Measurements from ENCODE around the gene SSH2. TPM values are rescaled to one million over a fixed set of nuclear protein-coding genes. Genes with fewer than 3 reads are reported as not detected.

The SSH2 gene
- total RNA-seq, 1 donor from 2014 or later = 10.7 TPM

GRCh38 chr17:29840884-29841283, 89.1 kb downstream of the SSH2 start:
- peak in 1 of 2 donors; percentile 66 for DNase-seq (ENCODE audit: low read depth in 2 of 2)

GRCh38 chr17:29839656-29840055, 90.4 kb downstream of the SSH2 start:
- DNase-seq (ENCODE audit: low read depth in 2 of 2) = no peak

GRCh38 chr17:29838961-29839360, 91.1 kb downstream of the SSH2 start:
- peak in 1 of 2 donors; percentile 16 for DNase-seq (ENCODE audit: low read depth in 2 of 2)

- no peak for DNase-seq (ENCODE audit: low read depth in 2 of 2)
Measured at GRCh38 chr17:29837531-29837930, 92.5 kb downstream of the SSH2 start.

GRCh38 chr17:29836643-29837042, 93.4 kb downstream of the SSH2 start:
- no peak for DNase-seq (ENCODE audit: low read depth in 2 of 2)

- DNase-seq (ENCODE audit: low read depth in 2 of 2) = no peak
Measured at GRCh38 chr17:29835435-29836351, 94.3 kb downstream of the SSH2 start.

- no peak for DNase-seq (ENCODE audit: low read depth in 2 of 2)
Measured at GRCh38 chr17:29833801-29834200, 96.2 kb downstream of the SSH2 start.

- DNase-seq (ENCODE audit: low read depth in 2 of 2) = peak in 1 of 2 donors; percentile 38
Measured at GRCh38 chr17:29828676-29829284, 101.2 kb downstream of the SSH2 start.

- DNase-seq (ENCODE audit: low read depth in 2 of 2) = no peak
Measured at GRCh38 chr17:29827179-29827578, 102.8 kb downstream of the SSH2 start.

GRCh38 chr17:29826114-29826692, 103.8 kb downstream of the SSH2 start:
- no peak for DNase-seq (ENCODE audit: low read depth in 2 of 2)

- DNase-seq (ENCODE audit: low read depth in 2 of 2) = no peak
Measured at GRCh38 chr17:29825604-29826003, 104.4 kb downstream of the SSH2 start.

- DNase-seq (ENCODE audit: low read depth in 2 of 2) = no peak
Measured at GRCh38 chr17:29821897-29822296, 108.1 kb downstream of the SSH2 start.

- no peak for DNase-seq (ENCODE audit: low read depth in 2 of 2)
Measured at GRCh38 chr17:29820425-29820824, 109.6 kb downstream of the SSH2 start.

- peak; percentile 66 to 79 for DNase-seq (ENCODE audit: low read depth in 2 of 2)
Measured at GRCh38 chr17:29807520-29808361, 122.3 kb downstream of the SSH2 start.

GRCh38 chr17:29802246-29802645, 127.8 kb downstream of the SSH2 start:
- no peak for DNase-seq (ENCODE audit: low read depth in 2 of 2)

- no peak for DNase-seq (ENCODE audit: low read depth in 2 of 2)
Measured at GRCh38 chr17:29800457-29800856, 129.6 kb downstream of the SSH2 start.

- DNase-seq (ENCODE audit: low read depth in 2 of 2) = no peak
Measured at GRCh38 chr17:29796652-29797051, 133.4 kb downstream of the SSH2 start.

GRCh38 chr17:29793501-29793900, 136.5 kb downstream of the SSH2 start:
- DNase-seq (ENCODE audit: low read depth in 2 of 2) = no peak

- DNase-seq (ENCODE audit: low read depth in 2 of 2) = no peak
Measured at GRCh38 chr17:29791336-29792080, 138.5 kb downstream of the SSH2 start.

GRCh38 chr17:29789196-29790170, 140.5 kb downstream of the SSH2 start:
- no peak for DNase-seq (ENCODE audit: low read depth in 2 of 2)
